ENCODE results near the gene SP6. TPM values are rescaled to one million over a fixed set of nuclear protein-coding genes. Genes with fewer than 3 reads are reported as not detected.
A peak's percentile ranks its signal among the peaks of the same experiment; 100 is the strongest.

SP6 gene
- total and polyA plus RNA-seq, 2 of the 8 experiments (the other 6 are each of a cell fraction or from before 2014, with no cell fraction given), result 1.2 to 1.5 TPM

- Histone ChIP-seq H4K20me1 (replicated peaks in 1 of 2; ENCODE audit: control insufficient read depth in 1 of 2, insufficient read depth in 2 of 2, low read length in 2 of 2) (no peaks in the 10 kb centered on the region), H3K23ac (ENCODE audit: insufficient read length) (no peak overlapping the region), H4K91ac (replicated peaks; ENCODE audit: insufficient read length, low read length) (no peak overlapping the region), H2BK12ac (ENCODE audit: low read depth, low read length) (peak overlapping the region; percentile 60; the same call in 1 of the 2 replicates), H3K18ac (ENCODE audit: extremely low read depth, low read length) (peak overlapping the region; percentile 48), H2BK20ac (ENCODE audit: low read length) (peak overlapping the region; percentile 90; the same call in 1 of the 2 replicates), H3K4me3 (ENCODE audit: extremely low read depth in 1 of 4, insufficient read depth in 2 of 4, low read depth in 3 of 4, low read length in 4 of 4) (peak overlapping the region in 2 of 4 experiments; percentile 53 to 57; a peak in 5 of 8 replicates), H3K9me3 (ENCODE audit: insufficient read depth in 2 of 2, low read depth in 1 of 2, low read length in 1 of 2) (no peaks in the 10 kb centered on the region), H3K36me3 (ENCODE audit: control insufficient read depth in 2 of 4, insufficient read depth in 4 of 4, low read length in 3 of 4) (no peaks in the 10 kb centered on the region), H2BK15ac (ENCODE audit: low read length) (no peak overlapping the region), H2BK5ac (ENCODE audit: low read depth, low read length) (peak overlapping the region; percentile 21; the same call in 1 of the 2 replicates), H3K4me1 (replicated peaks in 1 of 4; ENCODE audit: control insufficient read depth in 3 of 4, insufficient read depth in 4 of 4, low read length in 3 of 4) (peaks cover 21 to 46% (median 30%) of the 10 kb centered on the region in 4 experiments), H3K27ac (ENCODE audit: low read depth, low read length) (no peak overlapping the region), H3K4ac (replicated peaks; ENCODE audit: insufficient read length, low read depth, low read length) (peak overlapping the region; percentile 22), H4K5ac (ENCODE audit: insufficient read length, low read depth, low read length) (no peak overlapping the region), H4K8ac (ENCODE audit: extremely low read depth, insufficient read depth, low read length) (no peak overlapping the region), H3K14ac (ENCODE audit: insufficient read length) (no peak overlapping the region), H2AFZ (ENCODE audit: low read length) (no peak overlapping the region), H3K4me2 (ENCODE audit: insufficient read depth in 1 of 2, low read depth in 2 of 2, low read length in 2 of 2) (peak overlapping the region; percentile 88 to 90), H3K79me2 (ENCODE audit: control insufficient read depth in 1 of 2, insufficient read depth in 2 of 2, low read length in 2 of 2) (no peaks in the 10 kb centered on the region), H3K79me1 (ENCODE audit: low read depth, low read length) (no peaks in the 10 kb centered on the region), H2AK5ac (ENCODE audit: low read depth, low read length) (0 out of 2 replicates have a peak overlapping the region, but pooled peaks have one; percentile 80), H3K23me2 (ENCODE audit: low read depth, low read length) (peaks cover 4% of the 10 kb centered on the region; the same call in 1 of the 2 replicates), H3K27me3 (replicated peaks in 1 of 4; ENCODE audit: control insufficient read depth in 3 of 4, extremely low read depth in 1 of 4, insufficient read depth in 3 of 4, low read length in 3 of 4) (peaks cover 3 to 25% (median 17%) of the 10 kb centered on the region in 4 experiments; a peak in 5 of 7 replicates), H2BK120ac (replicated peaks; ENCODE audit: low read depth, low read length) (no peak overlapping the region), H3K9ac (replicated peaks in 1 of 4; ENCODE audit: extremely low read depth in 1 of 4, low read depth in 3 of 4, low read length in 3 of 4) (no peak overlapping the region), H3K56ac (replicated peaks; ENCODE audit: insufficient read length, low read depth, low read length) (no peak overlapping the region)
- WGBS, 2 experiments (ENCODE audit: extremely low coverage in 1 of 2, insufficient coverage in 1 of 2, insufficient read length in 1 of 2, insufficient replicate concordance in 2 of 2, low coverage in 1 of 2, low lambda C conversion rate in 2 of 2, missing lambda C conversion rate in 1 of 2), result 43% methylated on average over 4 of the region's 4 CpGs; no CpG with 5 or more reads in 1 of the 2 experiments
- FAIRE-seq (no peak), DNase-seq (ENCODE audit: low read depth in 1 of 2, low spot score in 2 of 2) (peak in 1 of 2 experiments; percentile 54)
- ChIA-PET POLR2A (ENCODE audit: partially characterized antibody) (interaction anchor here (1.5 to 3.6 kb wide), 7 partner anchors 9 to 29 kb away, joined by 5 to 17 read pairs (median 7); partner anchors contain the start of gene SP2), CTCF (ENCODE audit: partially characterized antibody) (interaction anchor here (1.3 to 10.7 kb wide), 6 partner anchors 10 to 24 kb away, joined by 3 to 257 read pairs (median 6); partner anchors contain the start of genes SCRN2 and SP6)
- TF ChIP-seq CTCF (IDR thresholded peaks at IDR 0.05; ENCODE audit: control extremely low read depth in 1 of 3, insufficient read depth in 1 of 3, low read depth in 1 of 3, low read length in 3 of 3) (no peak), POLR2AphosphoS5 (IDR thresholded peaks at IDR 0.05; ENCODE audit: low read depth, low read length) (no peak), BCL11A (IDR thresholded peaks at IDR 0.05; ENCODE audit: low read depth in 2 of 2, low read length in 2 of 2) (no peak), HDAC2 (IDR thresholded peaks at IDR 0.05; ENCODE audit: borderline replicate concordance in 1 of 2, low read depth in 2 of 2, low read length in 2 of 2) (0 out of 4 replicates have a peak, but pooled peaks of 1 of the 2 experiments have one; percentile 41), NANOG (IDR thresholded peaks at IDR 0.05; ENCODE audit: insufficient read depth, low read depth, low read length, poor library complexity, severe bottlenecking) (no peak), KDM1A (IDR thresholded peaks at IDR 0.05; ENCODE audit: borderline replicate concordance, low read length) (peak; percentile 89), HDAC6 (IDR thresholded peaks at IDR 0.05; ENCODE audit: low read depth, low read length) (no peak)
These were observed 22.5 kb upstream of the SP6 start for GRCh38 chr17:47873200-47874090.

Data from H1 (cell line).